DMS114 treated with DMSO at 0.1 percent for 48 hours (cell line): ENCODE measurements around the gene IRX5.

Experiments
- DNase-seq: peaks from one replicate; lab custom pipeline; 2025; ENCODE audit not compliant: unreplicated experiment; lab: John Stamatoyannopoulos, UW

IRX5 gene

GRCh38 chr16:54944002-54944401 lies 13.3 kb downstream of the IRX5 start:
- DNase-seq = no peak

GRCh38 chr16:54945063-54945462 lies 14.4 kb downstream of the IRX5 start:
- no peak for DNase-seq

GRCh38 chr16:54946909-54947308 lies 16.2 kb downstream of the IRX5 start:
- no peak for DNase-seq

GRCh38 chr16:54947616-54948015 lies 17.0 kb downstream of the IRX5 start:
- no peak for DNase-seq

GRCh38 chr16:54952195-54952594 lies 21.5 kb downstream of the IRX5 start:
- no peak for DNase-seq

GRCh38 chr16:54953461-54953860 lies 22.8 kb downstream of the IRX5 start:
- no peak for DNase-seq

- DNase-seq = no peak
Measured at GRCh38 chr16:54954220-54954619, 23.6 kb downstream of the IRX5 start.

- DNase-seq = no peak
Measured at GRCh38 chr16:54955757-54956156, 25.1 kb downstream of the IRX5 start.

GRCh38 chr16:54957403-54958166 lies 26.9 kb downstream of the IRX5 start:
- no peak for DNase-seq

- no peak for DNase-seq
Measured at GRCh38 chr16:54962045-54962444, 31.4 kb downstream of the IRX5 start.

GRCh38 chr16:54964239-54964638 lies 33.6 kb downstream of the IRX5 start:
- DNase-seq = no peak

GRCh38 chr16:54965464-54965863 lies 34.8 kb downstream of the IRX5 start:
- DNase-seq = no peak

- DNase-seq = no peak
Measured at GRCh38 chr16:54968011-54968410, 37.3 kb downstream of the IRX5 start.

- no peak for DNase-seq
Measured at GRCh38 chr16:54968784-54969183, 38.1 kb downstream of the IRX5 start.

- no peak for DNase-seq
Measured at GRCh38 chr16:54970016-54970415, 39.4 kb downstream of the IRX5 start.

- DNase-seq = no peak
Measured at GRCh38 chr16:54974367-54974766, 43.7 kb downstream of the IRX5 start.

- DNase-seq = no peak
Measured at GRCh38 chr16:54976651-54977200, 46.1 kb downstream of the IRX5 start.

GRCh38 chr16:54977211-54977610 lies 46.5 kb downstream of the IRX5 start:
- no peak for DNase-seq

- DNase-seq = no peak
Measured at GRCh38 chr16:54980821-54981220, 50.2 kb downstream of the IRX5 start.
